ENCODE data around the gene ZNF683. TPM values are rescaled to one million over a fixed set of nuclear protein-coding genes. Genes with fewer than 3 reads are reported as not detected.

The ZNF683 gene
- total and polyA plus RNA-seq, 4 donors: 0.24 to 0.87 (median 0.65) TPM; not detected in 1

DNA sequence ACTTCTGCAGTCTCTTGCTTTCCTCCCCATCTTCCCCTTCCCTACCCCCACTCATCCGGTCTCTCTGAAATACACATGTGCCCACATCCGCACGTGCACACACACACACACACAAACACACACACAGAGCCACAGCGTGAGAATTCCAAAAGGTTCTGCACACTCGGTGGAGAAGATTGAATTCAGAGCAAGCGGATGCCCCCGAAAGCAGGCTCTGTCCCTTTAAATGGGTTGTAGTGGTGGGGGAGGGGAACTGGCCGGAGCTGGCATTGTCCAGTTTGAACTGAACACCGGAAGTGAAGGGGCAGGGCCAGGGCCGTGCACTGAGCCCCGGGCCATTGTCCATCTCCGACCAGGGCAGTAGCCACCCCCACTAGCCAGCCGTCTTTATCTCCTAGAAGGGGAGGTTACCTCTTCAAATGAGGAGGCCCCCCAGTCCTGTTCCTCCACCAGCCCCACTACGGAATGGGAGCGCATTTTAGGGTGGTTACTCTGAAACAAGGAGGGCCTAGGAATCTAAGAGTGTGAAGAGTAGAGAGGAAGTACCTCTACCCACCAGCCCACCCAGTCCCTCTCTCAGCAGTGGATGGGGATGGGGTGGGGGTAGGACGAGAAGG, 36.7 kb upstream of the ZNF683 start:
- no peak for ATAC-seq (ENCODE audit: low FRiP score)
- H3K27ac ChIP-seq (ENCODE audit: low read depth in 1 of 2, low read length in 2 of 2): no peak overlapping the region
- H3K4me3 ChIP-seq (ENCODE audit: low read length in 2 of 2): no peak overlapping the region
- no peak for DNase-seq
- no peaks in the 10 kb centered on the region for H3K4me1 ChIP-seq (ENCODE audit: control insufficient read depth in 1 of 2, insufficient read depth in 2 of 2, low read length in 2 of 2)
- no peaks in the 10 kb centered on the region for H3K9me3 ChIP-seq (ENCODE audit: control insufficient read depth, low read length)
- WGBS, 2 donors: 1 to 2% methylated on average over 16 of the region's 16 CpGs
- intact Hi-C loops (cut with DNase I): no loop called here
- H3K27me3 ChIP-seq (ENCODE audit: control insufficient read depth in 1 of 2, insufficient read depth in 2 of 2, low read length in 1 of 2): no peaks in the 10 kb centered on the region
- H3K36me3 ChIP-seq (ENCODE audit: control insufficient read depth in 1 of 2, insufficient read depth in 2 of 2, low read length in 1 of 2): no peaks in the 10 kb centered on the region

- Histone ChIP-seq H3K4me1 (ENCODE audit: control insufficient read depth in 1 of 2, insufficient read depth in 2 of 2, low read length in 2 of 2) (no peaks in the 10 kb centered on the region), H3K36me3 (ENCODE audit: control insufficient read depth in 1 of 2, insufficient read depth in 2 of 2, low read length in 1 of 2) (no peaks in the 10 kb centered on the region), H3K27me3 (ENCODE audit: control insufficient read depth in 1 of 2, insufficient read depth in 2 of 2, low read length in 1 of 2) (no peaks in the 10 kb centered on the region), H3K27ac (ENCODE audit: low read depth in 1 of 2, low read length in 2 of 2) (no peak overlapping the region), H3K9me3 (ENCODE audit: control insufficient read depth, low read length) (no peaks in the 10 kb centered on the region), H3K4me3 (ENCODE audit: low read length in 2 of 2) (no peak overlapping the region)
- ATAC-seq (ENCODE audit: low FRiP score): peak; percentile 87
- intact Hi-C loops (cut with DNase I): no loop called here
- DNase-seq: peak; percentile 76 to 91
- 0 to 1% methylated on average over 12 of the region's 12 CpGs for WGBS, 2 donors
Measured at GRCh38 chr1:26408604-26409003, 36.1 kb upstream of the ZNF683 start.

DNA sequence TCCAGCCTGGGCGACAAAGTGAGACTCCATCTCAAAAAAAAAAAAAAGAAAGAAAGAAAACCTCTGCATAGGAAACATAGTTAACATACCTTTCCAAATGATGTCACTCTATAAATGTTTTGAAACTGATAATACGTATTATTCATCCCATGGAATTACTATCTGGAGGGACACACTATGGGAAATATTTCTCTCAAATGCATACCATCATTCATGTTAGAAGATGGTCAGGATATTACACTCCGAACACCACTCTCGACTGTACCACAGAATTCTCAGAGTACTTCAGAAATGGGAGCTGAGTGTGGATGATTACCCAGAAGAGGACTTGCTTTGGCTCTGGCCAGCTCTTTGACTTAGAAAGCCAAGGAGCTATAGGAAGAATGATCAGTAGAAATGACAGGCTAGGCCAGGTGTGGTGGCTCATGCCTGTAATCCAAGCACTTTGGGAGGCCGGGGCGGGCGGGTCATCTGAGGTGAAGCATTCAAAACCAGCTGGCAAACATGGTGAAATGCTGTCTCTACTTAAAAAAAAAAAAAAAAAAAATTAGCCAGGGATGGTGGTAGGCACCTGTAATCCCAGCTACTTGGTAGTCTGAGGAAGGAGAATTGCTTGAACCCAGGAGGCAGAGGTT, 32.8 kb upstream of the ZNF683 start:
- Histone ChIP-seq H3K36me3 (ENCODE audit: control insufficient read depth in 1 of 2, insufficient read depth in 2 of 2, low read length in 1 of 2) (no peaks in the 10 kb centered on the region), H3K4me3 (ENCODE audit: low read length in 2 of 2) (no peak overlapping the region), H3K9me3 (ENCODE audit: control insufficient read depth, low read length) (no peaks in the 10 kb centered on the region), H3K27ac (ENCODE audit: low read depth in 1 of 2, low read length in 2 of 2) (no peak overlapping the region), H3K4me1 (ENCODE audit: control insufficient read depth in 1 of 2, insufficient read depth in 2 of 2, low read length in 2 of 2) (no peaks in the 10 kb centered on the region), H3K27me3 (ENCODE audit: control insufficient read depth in 1 of 2, insufficient read depth in 2 of 2, low read length in 1 of 2) (no peaks in the 10 kb centered on the region)
- intact Hi-C loops (cut with DNase I): no loop called here
- 42 to 44% methylated on average over 7 of the region's 7 CpGs for WGBS, 2 donors
- DNase-seq: no peak
- ATAC-seq (ENCODE audit: low FRiP score): no peak

- no peaks in the 10 kb centered on the region for H3K27me3 ChIP-seq (ENCODE audit: control insufficient read depth in 1 of 2, insufficient read depth in 2 of 2, low read length in 1 of 2)
- ATAC-seq (ENCODE audit: low FRiP score) (no peak), DNase-seq (no peak)
- 75 to 77% methylated on average over 2 of the region's 2 CpGs for WGBS, 2 donors
- no peak overlapping the region for H3K4me3 ChIP-seq (ENCODE audit: low read length in 2 of 2)
- no peaks in the 10 kb centered on the region for H3K4me1 ChIP-seq (ENCODE audit: control insufficient read depth in 1 of 2, insufficient read depth in 2 of 2, low read length in 2 of 2)
- no peak overlapping the region for H3K27ac ChIP-seq (ENCODE audit: low read depth in 1 of 2, low read length in 2 of 2)
- H3K36me3 ChIP-seq (ENCODE audit: control insufficient read depth in 1 of 2, insufficient read depth in 2 of 2, low read length in 1 of 2): no peaks in the 10 kb centered on the region
- intact Hi-C loops (cut with DNase I): no loop called here
- H3K9me3 ChIP-seq (ENCODE audit: control insufficient read depth, low read length): no peaks in the 10 kb centered on the region
Measured at GRCh38 chr1:26404641-26405040, 32.1 kb upstream of the ZNF683 start.

DNA sequence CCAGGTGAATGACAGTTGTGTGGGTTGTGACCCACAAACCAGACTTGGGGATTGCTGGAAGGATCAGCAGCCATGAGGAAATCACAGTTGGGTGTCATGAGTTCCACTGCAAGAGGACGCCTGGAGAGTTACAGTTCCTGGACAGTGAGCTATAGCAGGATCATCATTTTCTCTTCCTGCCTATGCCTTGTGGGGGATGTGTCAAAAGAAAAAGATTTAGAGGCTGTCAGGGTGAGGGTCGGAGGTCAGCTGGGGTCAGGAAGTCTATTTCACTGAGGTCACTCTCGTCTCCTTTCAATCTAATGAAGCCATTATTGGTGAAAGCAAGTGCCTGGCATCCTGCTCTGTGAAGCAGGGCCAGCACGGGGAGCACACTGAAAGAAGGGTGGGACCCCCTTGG, 31.1 kb upstream of the ZNF683 start:
- intact Hi-C loops (cut with DNase I): no loop called here
- H3K27me3 ChIP-seq (ENCODE audit: control insufficient read depth in 1 of 2, insufficient read depth in 2 of 2, low read length in 1 of 2): no peaks in the 10 kb centered on the region
- H3K9me3 ChIP-seq (ENCODE audit: control insufficient read depth, low read length): no peaks in the 10 kb centered on the region
- H3K36me3 ChIP-seq (ENCODE audit: control insufficient read depth in 1 of 2, insufficient read depth in 2 of 2, low read length in 1 of 2): no peaks in the 10 kb centered on the region
- no peaks in the 10 kb centered on the region for H3K4me1 ChIP-seq (ENCODE audit: control insufficient read depth in 1 of 2, insufficient read depth in 2 of 2, low read length in 2 of 2)
- DNase-seq (no peak), ATAC-seq (ENCODE audit: low FRiP score) (no peak)
- WGBS, 2 donors: 17 to 18% methylated on average over 4 of the region's 4 CpGs
- H3K27ac ChIP-seq (ENCODE audit: low read depth in 1 of 2, low read length in 2 of 2): no peak overlapping the region
- H3K4me3 ChIP-seq (ENCODE audit: low read length in 2 of 2): no peak overlapping the region

DNA sequence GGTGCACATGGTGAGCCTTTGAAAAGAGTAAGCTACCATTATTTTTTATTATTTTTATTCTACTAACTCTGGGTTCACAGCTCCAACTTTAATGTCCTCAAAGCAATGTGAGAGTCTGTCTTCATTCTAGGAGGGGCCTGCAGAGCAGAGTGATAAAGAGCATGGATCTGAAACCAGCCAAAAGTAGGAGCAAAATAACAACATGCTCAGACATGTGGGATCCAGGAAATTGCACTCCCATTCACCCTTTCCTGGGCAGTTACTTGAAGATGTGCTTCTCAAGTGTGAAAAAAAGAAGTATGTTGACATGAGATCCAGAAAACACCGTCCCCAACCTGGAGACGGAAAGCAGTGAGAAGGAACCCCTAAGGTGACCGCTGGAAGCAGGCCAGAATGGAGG, 29.3 kb upstream of the ZNF683 start:
- Histone ChIP-seq H3K27me3 (ENCODE audit: control insufficient read depth in 1 of 2, insufficient read depth in 2 of 2, low read length in 1 of 2) (no peaks in the 10 kb centered on the region), H3K27ac (ENCODE audit: low read depth in 1 of 2, low read length in 2 of 2) (no peak overlapping the region), H3K4me3 (ENCODE audit: low read length in 2 of 2) (no peak overlapping the region), H3K9me3 (ENCODE audit: control insufficient read depth, low read length) (no peaks in the 10 kb centered on the region), H3K4me1 (ENCODE audit: control insufficient read depth in 1 of 2, insufficient read depth in 2 of 2, low read length in 2 of 2) (no peaks in the 10 kb centered on the region), H3K36me3 (ENCODE audit: control insufficient read depth in 1 of 2, insufficient read depth in 2 of 2, low read length in 1 of 2) (no peaks in the 10 kb centered on the region)
- DNase-seq (no peak), ATAC-seq (ENCODE audit: low FRiP score) (no peak)
- 67 to 69% methylated on average over 3 of the region's 3 CpGs for WGBS, 2 donors
- intact Hi-C loops (cut with DNase I): no loop called here

- intact Hi-C loops (cut with DNase I): no loop called here
- no peak for DNase-seq
- H3K9me3 ChIP-seq (ENCODE audit: control insufficient read depth, low read length): no peaks in the 10 kb centered on the region
- no peak overlapping the region for H3K4me3 ChIP-seq (ENCODE audit: low read length in 2 of 2)
- no peaks in the 10 kb centered on the region for H3K36me3 ChIP-seq (ENCODE audit: control insufficient read depth in 1 of 2, insufficient read depth in 2 of 2, low read length in 1 of 2)
- ATAC-seq (ENCODE audit: low FRiP score): no peak
- H3K27me3 ChIP-seq (ENCODE audit: control insufficient read depth in 1 of 2, insufficient read depth in 2 of 2, low read length in 1 of 2): no peaks in the 10 kb centered on the region
- no peaks in the 10 kb centered on the region for H3K4me1 ChIP-seq (ENCODE audit: control insufficient read depth in 1 of 2, insufficient read depth in 2 of 2, low read length in 2 of 2)
- 84 to 90% methylated on average over 3 of the region's 3 CpGs for WGBS, 2 donors
- H3K27ac ChIP-seq (ENCODE audit: low read depth in 1 of 2, low read length in 2 of 2): no peak overlapping the region
Measured at GRCh38 chr1:26399034-26399433, 26.5 kb upstream of the ZNF683 start.

- no peak for ATAC-seq (ENCODE audit: low FRiP score)
- Histone ChIP-seq H3K9me3 (ENCODE audit: control insufficient read depth, low read length) (no peaks in the 10 kb centered on the region), H3K27ac (ENCODE audit: low read depth in 1 of 2, low read length in 2 of 2) (no peak overlapping the region), H3K36me3 (ENCODE audit: control insufficient read depth in 1 of 2, insufficient read depth in 2 of 2, low read length in 1 of 2) (no peaks in the 10 kb centered on the region), H3K4me1 (ENCODE audit: control insufficient read depth in 1 of 2, insufficient read depth in 2 of 2, low read length in 2 of 2) (no peaks in the 10 kb centered on the region), H3K4me3 (ENCODE audit: low read length in 2 of 2) (no peak overlapping the region), H3K27me3 (ENCODE audit: control insufficient read depth in 1 of 2, insufficient read depth in 2 of 2, low read length in 1 of 2) (no peaks in the 10 kb centered on the region)
- WGBS, 2 donors: 75 to 81% methylated on average over 7 to 8 of the region's 8 CpGs
- intact Hi-C loops (cut with DNase I): no loop called here
- DNase-seq: no peak
Measured at GRCh38 chr1:26395754-26396153, 23.2 kb upstream of the ZNF683 start.

- DNase-seq: no peak
- no peaks in the 10 kb centered on the region for H3K36me3 ChIP-seq (ENCODE audit: control insufficient read depth in 1 of 2, insufficient read depth in 2 of 2, low read length in 1 of 2)
- no peaks in the 10 kb centered on the region for H3K9me3 ChIP-seq (ENCODE audit: control insufficient read depth, low read length)
- 6 to 9% methylated on average over 3 of the region's 3 CpGs for WGBS, 2 donors
- no peaks in the 10 kb centered on the region for H3K27me3 ChIP-seq (ENCODE audit: control insufficient read depth in 1 of 2, insufficient read depth in 2 of 2, low read length in 1 of 2)
- no peak for ATAC-seq (ENCODE audit: low FRiP score)
- no peaks in the 10 kb centered on the region for H3K4me1 ChIP-seq (ENCODE audit: control insufficient read depth in 1 of 2, insufficient read depth in 2 of 2, low read length in 2 of 2)
- no peak overlapping the region for H3K4me3 ChIP-seq (ENCODE audit: low read length in 2 of 2)
- intact Hi-C loops (cut with DNase I): no loop called here
- no peak overlapping the region for H3K27ac ChIP-seq (ENCODE audit: low read depth in 1 of 2, low read length in 2 of 2)
Measured at GRCh38 chr1:26391450-26391849, 18.9 kb upstream of the ZNF683 start.

All from aorta (tissue), 5 donors.